Measurements from ENCODE around the gene PFDN5. TPM values are rescaled to one million over a fixed set of nuclear protein-coding genes. Genes with fewer than 3 reads are reported as not detected.

PFDN5 gene
- total RNA-seq, 1 donor, result 323 TPM

- no peaks in the 10 kb centered on the region for H3K36me3 ChIP-seq (ENCODE audit: insufficient read depth, low read length)
- peaks cover 60% of the 10 kb centered on the region for H3K27me3 ChIP-seq (ENCODE audit: insufficient read depth, low read length)
- H3K9me3 ChIP-seq (ENCODE audit: low read depth, low read length), result no peaks in the 10 kb centered on the region
- H3K4me3 ChIP-seq (ENCODE audit: insufficient read depth, low read length), result no peak within 1 kb of the TSS
- TF ChIP-seq CTCF (IDR thresholded peaks at IDR 0.05; ENCODE audit: extremely low read depth, low read depth, low read length), result no peak
- no peak within 1 kb of the TSS for H3K27ac ChIP-seq (ENCODE audit: low read depth, low read length)
- H2AFZ ChIP-seq (ENCODE audit: low read length), result no peak within 1 kb of the TSS
- H3K4me2 ChIP-seq (ENCODE audit: insufficient read depth, low read length), result peak within 1 kb of the TSS; percentile 11
- H4K20me1 ChIP-seq (ENCODE audit: insufficient read depth, low read length), result no peaks in the 10 kb centered on the region
- H3K79me2 ChIP-seq (ENCODE audit: insufficient read depth, low read length), result no peaks in the 10 kb centered on the region
- no peaks in the 10 kb centered on the region for H3K4me1 ChIP-seq (ENCODE audit: insufficient read depth, low read length)
- peak; percentile 93 for DNase-seq (ENCODE audit: insufficient read length, low spot score, missing footprints)
These were observed 40.9 kb downstream of the PFDN5 start, which contains the start of gene SP7 for GRCh38 chr12:53336181-53336681. SP7 (minus strand) TSS chr12:53336354; CDS start chr12:53335646, 708 bp downstream.

GRCh38 chr12:53338017-53338416 lies 42.7 kb downstream of the PFDN5 start:
- peak; percentile 38 for DNase-seq (ENCODE audit: insufficient read length, low spot score, missing footprints)
- no peaks in the 10 kb centered on the region for H3K79me2 ChIP-seq (ENCODE audit: insufficient read depth, low read length)
- H2AFZ ChIP-seq (ENCODE audit: low read length), result no peak overlapping the region
- H3K4me2 ChIP-seq (ENCODE audit: insufficient read depth, low read length), result no peak overlapping the region
- H4K20me1 ChIP-seq (ENCODE audit: insufficient read depth, low read length), result no peaks in the 10 kb centered on the region
- no peak for TF ChIP-seq CTCF (IDR thresholded peaks at IDR 0.05; ENCODE audit: extremely low read depth, low read depth, low read length)
- H3K36me3 ChIP-seq (ENCODE audit: insufficient read depth, low read length), result no peaks in the 10 kb centered on the region
- no peak overlapping the region for H3K27ac ChIP-seq (ENCODE audit: low read depth, low read length)
- H3K4me1 ChIP-seq (ENCODE audit: insufficient read depth, low read length), result no peaks in the 10 kb centered on the region
- no peak overlapping the region for H3K4me3 ChIP-seq (ENCODE audit: insufficient read depth, low read length)
- peaks cover 49% of the 10 kb centered on the region for H3K27me3 ChIP-seq (ENCODE audit: insufficient read depth, low read length)
- no peaks in the 10 kb centered on the region for H3K9me3 ChIP-seq (ENCODE audit: low read depth, low read length)

- TF ChIP-seq CTCF (IDR thresholded peaks at IDR 0.05; ENCODE audit: extremely low read depth, low read depth, low read length), result no peak
- Histone ChIP-seq H3K36me3 (ENCODE audit: insufficient read depth, low read length) (no peaks in the 10 kb centered on the region), H3K4me3 (ENCODE audit: insufficient read depth, low read length) (no peak overlapping the region)
These were observed 43.6 kb downstream of the PFDN5 start for GRCh38 chr12:53338916-53339315.

GRCh38 chr12:53340398-53340797 lies 45.1 kb downstream of the PFDN5 start:
- TF ChIP-seq CTCF (IDR thresholded peaks at IDR 0.05; ENCODE audit: extremely low read depth, low read depth, low read length), result no peak
- Histone ChIP-seq H3K36me3 (ENCODE audit: insufficient read depth, low read length) (no peaks in the 10 kb centered on the region), H3K4me2 (ENCODE audit: insufficient read depth, low read length) (no peak overlapping the region), H3K4me3 (ENCODE audit: insufficient read depth, low read length) (no peak overlapping the region), H4K20me1 (ENCODE audit: insufficient read depth, low read length) (no peaks in the 10 kb centered on the region), H3K9me3 (ENCODE audit: low read depth, low read length) (no peaks in the 10 kb centered on the region), H3K79me2 (ENCODE audit: insufficient read depth, low read length) (no peaks in the 10 kb centered on the region), H2AFZ (ENCODE audit: low read length) (no peak overlapping the region), H3K4me1 (ENCODE audit: insufficient read depth, low read length) (peaks cover 8% of the 10 kb centered on the region), H3K27ac (ENCODE audit: low read depth, low read length) (no peak overlapping the region), H3K27me3 (ENCODE audit: insufficient read depth, low read length) (peaks cover 38% of the 10 kb centered on the region)
- peak; percentile 68 for DNase-seq (ENCODE audit: insufficient read length, low spot score, missing footprints)

More at GRCh38 chr12:53338916-53339315, 43.6 kb downstream of the PFDN5 start:
- Histone ChIP-seq H2AFZ (ENCODE audit: low read length) (no peak overlapping the region), H4K20me1 (ENCODE audit: insufficient read depth, low read length) (no peaks in the 10 kb centered on the region), H3K27ac (ENCODE audit: low read depth, low read length) (no peak overlapping the region), H3K4me1 (ENCODE audit: insufficient read depth, low read length) (no peaks in the 10 kb centered on the region), H3K79me2 (ENCODE audit: insufficient read depth, low read length) (no peaks in the 10 kb centered on the region), H3K27me3 (ENCODE audit: insufficient read depth, low read length) (peaks cover 40% of the 10 kb centered on the region), H3K4me2 (ENCODE audit: insufficient read depth, low read length) (no peak overlapping the region), H3K9me3 (ENCODE audit: low read depth, low read length) (no peaks in the 10 kb centered on the region)
- peak; percentile 70 for DNase-seq (ENCODE audit: insufficient read length, low spot score, missing footprints)
